Muscle layer of colon (tissue), 2 donors: ENCODE measurements around the gene PIWIL4.
"Not testable (repeated sequence)": the region's sequence is repeated elsewhere in the genome, so short reads cannot be mapped to it uniquely, and the experiment has no call there.

Source experiments
- H3K27ac ChIP-seq: one replicate; pipeline ENCODE4 v1.7.0; 2013; ENCODE audit warnings: low read depth, mild to moderate bottlenecking, low read length, moderate library complexity
- H3K27me3 ChIP-seq, 2 donors: one replicate each; pipeline ENCODE4 v1.7.0; 2013; ENCODE audit warnings: low read length in 2 of 2, mild to moderate bottlenecking in 2 of 2; ENCODE audit not compliant: insufficient read depth in 2 of 2, control insufficient read depth in 1 of 2
- H3K36me3 ChIP-seq: one replicate; pipeline ENCODE4 v1.7.0; 2013; ENCODE audit warnings: mild to moderate bottlenecking, low read length; ENCODE audit not compliant: insufficient read depth
- H3K4me1 ChIP-seq: one replicate; pipeline ENCODE4 v1.7.0; 2013; ENCODE audit warnings: mild to moderate bottlenecking, low read length; ENCODE audit not compliant: insufficient read depth
- H3K4me3 ChIP-seq, 2 donors: one replicate each; pipeline ENCODE4 v1.7.0; 2013; ENCODE audit warnings: low read length in 2 of 2, low read depth in 1 of 2, mild to moderate bottlenecking in 1 of 2, moderate library complexity in 1 of 2
- H3K9ac ChIP-seq: one replicate; pipeline ENCODE4 v1.7.0; 2013; ENCODE audit warnings: low read length
- H3K9me3 ChIP-seq: one replicate; pipeline ENCODE4 v1.7.0; 2013; ENCODE audit warnings: mild to moderate bottlenecking, low read length
- donor health status: abdominal sarcoma.
- donor health status: Adenocarcinoma of cecum.

PIWIL4 gene

DNA sequence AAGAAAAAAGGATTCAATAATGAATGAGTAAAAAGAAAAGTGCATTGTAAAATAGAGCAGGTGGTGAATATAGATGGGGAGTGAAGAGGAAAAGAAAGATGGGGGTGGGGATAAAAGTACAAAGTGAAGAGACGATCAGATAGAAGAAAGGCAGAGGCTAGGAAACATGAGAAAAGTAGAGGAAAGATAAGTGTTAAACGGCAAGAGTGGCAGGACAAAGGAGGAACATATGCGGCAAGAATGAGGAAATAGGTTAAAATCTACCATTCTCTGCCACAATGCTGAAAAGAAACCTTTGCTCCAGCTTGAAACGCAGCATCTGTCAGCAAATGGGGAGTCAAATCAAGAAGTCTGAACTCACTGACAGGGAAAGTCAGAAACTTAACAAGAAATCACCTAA, 16.7 kb upstream of the PIWIL4 start:
- no peak overlapping the region for H3K9ac ChIP-seq
- peaks cover 29% of the 10 kb centered on the region for H3K4me1 ChIP-seq
- H3K27ac ChIP-seq: no peak overlapping the region
- H3K27me3 ChIP-seq: no peaks in the 10 kb centered on the region
- H3K4me3 ChIP-seq: no peak overlapping the region
- H3K36me3 ChIP-seq: peaks cover 3% of the 10 kb centered on the region
- H3K9me3 ChIP-seq: no peaks in the 10 kb centered on the region

DNA sequence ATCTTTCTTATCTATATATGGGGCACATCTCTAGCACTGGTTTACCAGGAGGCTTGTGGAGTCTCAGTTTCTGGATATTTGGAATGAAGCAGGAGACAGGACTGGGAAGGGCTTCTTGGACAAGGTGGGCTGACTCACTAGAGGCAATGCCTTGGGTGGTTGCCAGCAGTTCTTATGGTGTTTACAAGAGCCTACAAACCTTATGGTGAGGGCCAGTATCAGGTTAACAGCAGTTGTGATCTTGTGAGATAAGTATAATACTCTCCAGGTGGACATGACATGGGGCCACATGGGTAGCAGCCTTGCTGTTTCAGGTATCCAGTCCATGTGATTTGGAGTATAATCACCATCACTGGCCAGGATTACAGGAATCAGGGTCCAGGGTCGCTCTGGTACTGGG, 13.2 kb upstream of the PIWIL4 start:
- Histone ChIP-seq H3K4me3 (no peak overlapping the region), H3K9me3 (no peaks in the 10 kb centered on the region), H3K27ac (no peak overlapping the region), H3K27me3 (no peaks in the 10 kb centered on the region), H3K4me1 (peaks cover 11% of the 10 kb centered on the region), H3K36me3 (no peaks in the 10 kb centered on the region), H3K9ac (no peak overlapping the region)

DNA sequence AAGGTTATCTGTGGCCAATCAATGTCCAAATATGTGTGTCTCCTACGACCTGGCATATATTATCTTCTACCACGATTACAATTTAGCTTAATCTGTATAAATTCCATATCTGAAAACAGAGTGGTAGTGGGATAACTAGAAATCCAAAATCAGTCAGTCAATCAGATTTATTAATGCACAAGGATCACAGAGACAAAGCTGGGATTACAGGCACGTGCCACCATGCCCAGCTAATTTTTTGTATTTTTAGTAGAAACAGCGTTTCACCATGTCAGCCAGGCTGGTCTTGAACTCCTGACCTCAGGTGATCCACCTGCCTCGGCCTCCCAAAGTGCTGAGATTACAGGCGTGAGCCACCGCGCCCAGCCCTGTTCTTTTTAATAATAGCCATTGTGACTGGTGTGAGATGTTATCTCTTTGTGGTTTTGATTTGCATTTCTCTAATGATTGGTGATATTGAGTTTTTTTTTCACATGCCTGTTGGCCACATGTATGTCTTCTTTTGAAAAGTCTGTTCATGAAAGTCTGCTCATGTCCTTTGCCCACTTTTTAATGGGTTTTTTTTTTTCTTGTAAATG, 11.3 kb upstream of the PIWIL4 start:
- not testable (repeated sequence) for H3K9me3 ChIP-seq, H3K36me3 ChIP-seq, H3K9ac ChIP-seq, H3K4me3 ChIP-seq, H3K27me3 ChIP-seq, H3K27ac ChIP-seq, H3K4me1 ChIP-seq

DNA sequence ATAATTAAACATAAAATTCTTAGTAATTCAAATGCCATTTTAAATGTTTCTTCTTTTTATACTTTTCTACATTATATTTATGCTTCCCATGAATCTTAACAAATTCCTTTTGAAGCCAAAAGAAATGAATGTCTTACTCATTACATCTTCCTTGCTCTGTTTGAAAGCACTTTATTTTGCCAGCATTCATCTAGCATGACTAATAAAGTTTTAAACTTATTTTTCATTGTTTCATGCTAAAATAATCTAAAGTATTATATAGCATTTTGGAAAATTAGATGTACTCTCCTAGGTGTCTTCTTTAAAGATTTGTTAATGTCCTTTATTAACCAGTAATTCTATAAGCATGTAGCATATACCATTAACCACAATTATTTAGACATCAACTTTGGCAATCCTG, 9.7 kb upstream of the PIWIL4 start:
- no peak overlapping the region for H3K4me3 ChIP-seq
- H3K36me3 ChIP-seq: no peaks in the 10 kb centered on the region
- no peak overlapping the region for H3K9ac ChIP-seq
- H3K27me3 ChIP-seq: no peaks in the 10 kb centered on the region
- no peak overlapping the region for H3K27ac ChIP-seq
- H3K4me1 ChIP-seq: peaks cover 6% of the 10 kb centered on the region
- no peaks in the 10 kb centered on the region for H3K9me3 ChIP-seq

DNA sequence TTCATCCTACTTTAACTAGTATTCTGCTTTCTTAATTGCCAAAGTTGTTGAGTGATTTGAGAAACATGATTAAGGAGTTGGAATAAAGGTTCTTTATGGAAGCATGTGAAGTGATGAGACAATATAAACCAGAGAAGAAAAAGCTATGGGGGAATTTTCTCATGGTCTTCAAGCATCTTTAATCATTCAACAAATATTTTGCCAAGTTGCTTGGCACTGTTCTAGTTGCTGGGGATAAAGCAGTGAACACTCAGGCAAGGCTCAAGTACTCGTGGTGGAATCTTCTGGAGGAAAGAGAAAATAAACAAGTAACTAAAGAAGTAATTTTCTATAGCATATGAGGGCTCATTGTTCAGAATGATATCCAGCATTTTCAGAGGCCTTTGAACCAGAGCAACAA, 9.2 kb upstream of the PIWIL4 start:
- Histone ChIP-seq H3K4me3 (no peak overlapping the region), H3K27me3 (no peaks in the 10 kb centered on the region), H3K36me3 (no peaks in the 10 kb centered on the region), H3K9ac (no peak overlapping the region), H3K27ac (no peak overlapping the region), H3K9me3 (no peaks in the 10 kb centered on the region), H3K4me1 (peaks cover 6% of the 10 kb centered on the region)

DNA sequence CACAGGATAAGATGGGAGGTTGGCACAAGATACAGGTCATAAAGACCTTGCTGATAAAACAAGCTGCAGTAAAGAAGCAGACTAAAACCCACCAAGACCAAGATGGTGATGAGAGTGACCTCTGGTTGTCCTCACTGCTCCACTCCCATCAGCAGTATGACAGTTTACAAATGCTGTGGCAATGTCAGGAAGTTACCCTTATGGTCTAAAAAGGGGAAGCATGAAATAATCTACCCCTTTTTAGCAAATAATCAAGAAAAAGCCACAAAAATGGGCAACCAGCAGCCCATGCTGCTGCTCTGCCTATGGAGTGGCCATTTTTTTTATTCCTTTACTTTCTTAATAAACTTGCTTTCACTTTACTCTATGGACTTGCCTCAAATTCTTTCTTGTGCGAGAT, 8.7 kb upstream of the PIWIL4 start:
- no peak overlapping the region for H3K9ac ChIP-seq
- no peak overlapping the region for H3K4me3 ChIP-seq
- H3K4me1 ChIP-seq: peaks cover 6% of the 10 kb centered on the region
- no peaks in the 10 kb centered on the region for H3K27me3 ChIP-seq
- H3K36me3 ChIP-seq: no peaks in the 10 kb centered on the region
- no peak overlapping the region for H3K27ac ChIP-seq
- no peaks in the 10 kb centered on the region for H3K9me3 ChIP-seq

DNA sequence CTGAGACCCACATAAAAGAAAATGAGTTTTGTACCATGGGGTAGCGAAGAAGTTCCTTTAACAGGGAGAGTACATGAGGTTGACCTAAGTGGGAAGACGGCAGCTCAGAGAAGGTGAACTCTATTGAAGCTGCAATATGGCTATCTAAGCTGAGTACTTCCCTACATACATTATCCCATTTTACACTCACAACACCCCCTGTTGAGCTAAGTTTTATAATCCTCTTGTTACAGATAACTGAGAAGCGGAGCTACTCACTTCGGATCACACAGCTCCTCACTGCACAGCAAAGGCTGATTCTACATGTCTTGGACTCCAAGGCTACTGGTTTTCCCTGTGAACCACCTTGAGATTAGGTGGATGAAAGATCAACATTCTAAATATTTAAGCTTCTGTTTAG, 8.2 kb upstream of the PIWIL4 start:
- peaks cover 10% of the 10 kb centered on the region for H3K4me1 ChIP-seq
- no peaks in the 10 kb centered on the region for H3K27me3 ChIP-seq
- no peak overlapping the region for H3K4me3 ChIP-seq
- H3K9me3 ChIP-seq: no peaks in the 10 kb centered on the region
- no peak overlapping the region for H3K27ac ChIP-seq
- H3K9ac ChIP-seq: no peak overlapping the region
- no peaks in the 10 kb centered on the region for H3K36me3 ChIP-seq

DNA sequence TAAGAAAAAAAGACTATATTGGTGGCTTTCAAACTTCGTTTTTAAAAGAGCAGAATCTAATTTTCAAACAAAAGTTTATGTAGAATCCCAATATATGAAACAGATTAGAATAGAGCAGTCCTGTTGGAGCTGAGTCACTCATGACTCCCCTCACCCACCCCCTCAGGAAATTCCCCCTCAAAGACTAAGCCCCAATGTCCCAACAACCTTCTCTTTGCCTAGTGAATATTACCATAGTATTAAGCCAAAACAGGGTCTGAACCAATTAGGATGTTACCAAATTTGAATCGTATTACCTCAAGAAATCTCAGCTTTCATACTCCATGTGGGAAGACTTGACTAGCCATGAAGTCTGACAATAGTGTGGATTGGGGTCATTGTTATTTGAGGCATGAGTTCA, 7.8 kb upstream of the PIWIL4 start:
- H3K36me3 ChIP-seq: no peaks in the 10 kb centered on the region
- H3K9me3 ChIP-seq: no peaks in the 10 kb centered on the region

DNA sequence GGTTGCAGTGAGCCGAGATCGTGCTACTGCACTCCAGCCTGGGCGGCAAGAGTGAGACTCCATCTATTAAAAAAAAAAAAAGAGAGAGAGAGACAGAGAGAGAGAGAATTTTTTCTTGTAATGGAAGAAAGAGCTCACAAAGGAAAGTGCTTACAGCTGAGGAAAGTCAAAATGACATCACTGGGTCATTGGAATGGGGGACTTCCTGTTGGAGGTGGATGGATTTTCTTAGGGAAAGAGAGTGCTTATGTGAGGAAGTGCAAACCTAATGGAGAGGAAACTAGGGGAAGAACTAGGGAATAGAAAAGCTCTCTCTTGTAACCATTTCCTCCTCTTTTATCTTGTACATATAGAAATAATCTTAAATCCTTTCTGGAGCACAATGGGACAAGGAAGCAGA, 6.3 kb upstream of the PIWIL4 start:
- no peak overlapping the region for H3K27ac ChIP-seq
- H3K4me1 ChIP-seq: peaks cover 10% of the 10 kb centered on the region
- H3K9me3 ChIP-seq: no peaks in the 10 kb centered on the region
- H3K36me3 ChIP-seq: no peaks in the 10 kb centered on the region
- H3K4me3 ChIP-seq: no peak overlapping the region
- H3K27me3 ChIP-seq: no peaks in the 10 kb centered on the region
- no peak overlapping the region for H3K9ac ChIP-seq

More for the DNA sequence above, 7.8 kb upstream of the PIWIL4 start:
- no peaks in the 10 kb centered on the region for H3K27me3 ChIP-seq
- H3K27ac ChIP-seq: no peak overlapping the region
- H3K4me1 ChIP-seq: peaks cover 10% of the 10 kb centered on the region
- H3K4me3 ChIP-seq: no peak overlapping the region
- no peak overlapping the region for H3K9ac ChIP-seq

DNA sequence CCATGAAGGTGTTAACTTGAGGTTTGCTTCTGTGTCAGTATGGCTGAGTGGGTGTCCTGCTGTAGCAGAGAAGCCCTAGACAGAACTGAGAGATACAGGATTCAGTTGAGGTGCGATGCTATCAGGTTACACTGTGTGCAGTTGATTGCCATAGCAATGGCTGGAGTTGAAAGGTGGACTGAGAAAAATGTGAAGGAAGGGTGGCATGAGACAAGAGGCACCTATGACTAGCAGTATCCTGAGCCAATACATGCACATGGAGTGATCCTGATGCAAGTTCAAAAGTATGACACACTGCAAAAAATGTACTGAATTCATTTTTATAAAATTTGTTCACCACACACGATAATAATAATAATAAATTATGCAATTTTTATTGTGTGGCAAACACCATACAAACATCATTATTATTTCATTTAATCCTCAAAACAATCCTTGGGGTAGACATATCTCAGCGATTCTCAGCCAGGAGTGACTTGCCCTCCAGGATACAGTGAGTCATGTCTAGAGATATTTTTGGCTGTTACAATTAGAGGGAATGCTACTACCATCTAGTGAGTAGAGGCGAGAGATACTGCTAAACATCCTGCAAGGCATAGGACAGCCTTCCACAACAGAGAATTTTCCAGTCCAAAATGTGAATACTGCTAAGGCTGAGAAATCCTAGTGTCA, 3.9 kb upstream of the PIWIL4 start:
- Histone ChIP-seq H3K4me3 (no peak overlapping the region), H3K9ac (no peak overlapping the region), H3K9me3 (no peaks in the 10 kb centered on the region), H3K4me1 (peaks cover 5% of the 10 kb centered on the region), H3K27ac (no peak overlapping the region), H3K36me3 (no peaks in the 10 kb centered on the region), H3K27me3 (no peaks in the 10 kb centered on the region)

DNA sequence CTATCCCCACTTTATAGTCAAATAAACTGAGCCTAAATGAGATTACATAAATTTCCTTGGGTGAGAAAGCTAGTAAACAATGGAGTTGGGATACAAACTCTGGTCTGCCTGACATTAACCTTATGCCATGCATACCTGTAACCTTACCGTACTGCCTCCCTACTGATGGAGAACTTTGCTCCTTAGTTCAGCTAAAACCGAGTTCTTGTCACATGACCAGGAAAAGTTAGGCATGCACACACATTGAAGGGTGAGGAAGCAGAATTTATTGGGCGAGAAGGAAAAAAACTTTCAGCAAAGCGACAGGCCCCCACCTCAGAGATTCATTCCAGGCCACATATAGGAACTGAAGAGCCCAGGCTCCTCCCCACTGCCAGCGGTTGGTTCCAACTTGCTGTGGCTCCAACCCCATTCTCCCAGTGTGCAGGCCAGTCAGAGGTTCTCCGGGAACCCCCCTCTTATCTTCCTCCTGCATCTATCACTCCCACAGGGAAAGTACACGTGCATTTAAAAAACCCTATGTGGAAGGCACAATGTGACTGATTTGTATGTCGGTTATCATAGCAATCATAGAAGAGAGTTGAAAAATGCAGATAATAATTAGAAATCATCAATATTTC, 3.2 kb upstream of the PIWIL4 start:
- Histone ChIP-seq H3K9me3 (no peaks in the 10 kb centered on the region), H3K4me1 (peaks cover 4% of the 10 kb centered on the region), H3K36me3 (no peaks in the 10 kb centered on the region), H3K27ac (no peak overlapping the region), H3K4me3 (no peak overlapping the region), H3K27me3 (no peaks in the 10 kb centered on the region), H3K9ac (no peak overlapping the region)

DNA sequence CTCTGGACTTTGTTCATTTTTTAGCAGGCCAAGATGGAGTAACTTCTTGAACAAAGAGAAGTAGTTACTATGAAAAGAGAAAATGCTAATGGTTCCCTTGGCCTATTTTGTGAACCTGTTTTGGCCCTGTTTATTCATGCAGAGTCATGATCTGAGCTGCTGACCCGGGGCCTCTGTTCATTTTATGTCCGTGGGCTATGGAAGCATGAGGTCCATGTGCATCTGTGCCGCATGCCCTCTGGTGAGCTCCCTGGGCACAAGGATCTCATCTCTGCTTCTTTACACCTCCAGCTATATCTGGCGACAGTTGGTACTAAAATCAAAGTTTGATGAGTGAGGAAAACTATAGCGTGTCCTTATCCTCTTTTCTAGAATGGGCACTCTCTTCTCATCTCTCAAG, 1.0 kb downstream of the PIWIL4 start:
- no peaks in the 10 kb centered on the region for H3K36me3 ChIP-seq
- H3K9me3 ChIP-seq: no peaks in the 10 kb centered on the region
- H3K27me3 ChIP-seq: no peaks in the 10 kb centered on the region
- no peak overlapping the region for H3K4me3 ChIP-seq
- H3K4me1 ChIP-seq: peaks cover 4% of the 10 kb centered on the region
- H3K27ac ChIP-seq: no peak overlapping the region
- no peak overlapping the region for H3K9ac ChIP-seq
